GM19463 (cell line): ENCODE results near the gene AGER.
"Not testable (repeated sequence)": the region's sequence is repeated elsewhere in the genome, so short reads cannot be mapped to it uniquely, and the experiment has no call there.

Experiments
- ATAC-seq: cut with Tn5 transposase; IDR thresholded peaks from one replicate; pipeline ENCODE4 v1.9.1; 2021; ENCODE audit warnings: mild to moderate bottlenecking, moderate library complexity; ENCODE audit not compliant: unreplicated experiment

The AGER gene

DNA sequence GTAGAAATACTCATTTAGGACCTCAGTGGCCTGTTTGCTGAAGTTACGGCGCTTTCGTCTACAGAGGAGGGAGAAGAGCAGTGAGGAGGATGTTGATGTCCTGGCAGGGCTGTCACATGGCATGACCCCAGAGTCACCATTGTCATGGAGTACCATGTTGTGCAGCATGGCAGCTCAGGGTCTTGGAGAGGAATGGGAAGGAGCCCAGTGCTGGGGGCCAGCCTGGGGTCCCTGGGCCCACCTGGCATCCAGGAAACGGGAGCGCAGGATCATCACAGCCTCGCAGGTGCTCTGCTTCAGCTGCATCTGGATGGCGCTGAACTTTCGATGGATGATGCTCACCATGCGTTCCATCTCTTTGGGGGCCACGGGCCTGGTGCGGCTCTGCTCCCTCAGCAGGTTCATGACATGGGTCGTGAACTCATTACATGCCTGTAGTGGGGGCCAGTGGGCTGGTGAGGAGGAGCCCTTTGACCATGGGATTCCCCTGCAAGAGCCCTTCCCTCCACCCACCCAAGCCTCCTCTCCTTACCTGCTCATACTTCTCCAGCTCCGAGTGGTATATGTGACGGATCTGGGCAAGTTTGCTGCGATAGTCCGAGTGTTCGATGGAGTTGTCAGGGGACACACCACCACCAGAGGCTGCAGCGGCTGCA is 3.8 kb upstream of the AGER start:
- ATAC-seq, result not testable (repeated sequence)

DNA sequence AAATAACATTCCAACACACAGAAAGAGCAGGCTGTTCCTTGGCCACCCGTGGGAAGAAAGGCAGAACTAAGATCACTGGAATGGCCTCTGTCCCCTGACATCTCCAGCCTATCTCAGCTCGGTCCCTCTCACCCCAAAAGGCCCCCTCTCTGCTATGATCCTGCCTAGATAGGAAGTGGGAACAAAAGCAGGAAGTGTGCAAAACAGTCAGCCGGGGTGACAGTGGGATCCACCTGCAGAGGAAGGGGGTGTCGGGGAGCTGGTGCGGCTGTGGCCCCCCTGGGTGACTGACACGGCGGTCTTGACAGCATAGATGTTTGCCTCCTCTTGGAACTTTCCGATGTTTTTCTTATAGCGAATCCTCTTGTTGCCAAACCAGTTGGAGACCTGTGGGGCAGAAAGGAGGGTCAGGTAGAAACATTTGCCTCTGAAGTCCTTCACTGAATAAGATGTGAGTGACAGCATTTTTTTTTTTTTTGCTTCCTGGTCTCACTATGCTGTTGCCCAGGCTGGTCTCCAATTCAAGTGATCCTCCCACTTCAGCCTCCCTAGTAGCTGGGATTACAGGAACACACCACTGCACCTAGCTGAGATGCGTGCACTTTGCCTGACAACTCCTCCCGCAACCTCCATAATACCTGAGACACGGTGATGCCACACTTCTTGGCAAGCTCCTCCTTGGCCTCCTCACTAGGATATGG is 3.1 kb upstream of the AGER start:
- no peak for ATAC-seq

DNA sequence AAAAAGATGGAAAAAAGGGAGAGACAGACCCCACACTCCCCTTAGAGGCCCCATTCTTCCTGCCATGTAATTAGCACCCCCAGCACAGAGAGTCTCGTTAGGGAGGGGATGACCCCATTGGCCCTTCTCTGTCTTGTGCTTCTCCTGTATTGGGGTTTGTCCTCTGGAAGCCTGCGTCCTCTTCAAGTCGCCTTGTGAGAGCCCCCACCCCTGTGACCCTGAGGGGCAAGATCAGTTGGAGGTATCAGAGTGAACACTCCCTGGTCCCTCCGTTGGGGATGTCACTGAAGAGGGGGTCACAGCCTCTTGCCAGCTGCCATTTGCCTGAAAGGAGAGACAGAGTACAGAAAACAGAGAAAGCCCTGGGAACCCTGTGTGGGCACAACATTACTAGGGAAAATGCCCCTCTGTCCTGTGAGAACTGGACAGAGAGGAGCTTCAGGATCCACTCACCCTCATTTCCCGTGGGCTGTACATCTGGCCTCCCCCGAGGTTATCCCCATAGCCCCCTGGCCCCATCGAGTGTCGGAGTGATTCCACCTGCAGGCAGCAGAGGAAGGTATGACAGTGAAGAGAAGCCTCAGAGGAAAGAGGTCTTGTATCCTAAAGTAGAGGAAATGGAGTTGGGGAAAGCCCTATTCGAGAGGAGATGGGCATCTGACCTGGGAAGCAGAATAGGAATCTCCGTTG is 2.2 kb upstream of the AGER start:
- not testable (repeated sequence) for ATAC-seq

DNA sequence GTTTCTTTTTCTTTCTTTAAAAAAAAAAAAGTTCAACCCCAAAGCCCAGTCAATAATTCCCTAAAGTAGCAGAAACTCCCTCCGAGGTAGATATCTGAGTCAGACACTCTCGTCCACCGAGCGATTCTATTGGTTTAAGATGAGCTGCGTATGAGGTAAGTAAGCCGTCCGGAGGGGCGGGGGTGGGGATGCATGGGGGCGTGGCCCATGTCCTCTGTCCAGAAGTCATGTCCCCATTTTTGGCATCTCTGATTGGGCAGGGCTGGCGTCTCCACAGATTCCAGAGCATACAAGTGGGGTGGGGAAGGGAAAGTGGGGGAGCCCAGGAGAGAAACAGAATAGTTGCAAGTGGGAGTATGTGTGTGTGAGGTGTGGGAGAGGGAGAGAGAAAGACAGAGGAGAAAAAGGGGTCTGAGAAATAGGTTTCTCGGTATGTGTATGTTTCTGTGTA is 1.7 kb upstream of the AGER start:
- ATAC-seq, result not testable (repeated sequence)

DNA sequence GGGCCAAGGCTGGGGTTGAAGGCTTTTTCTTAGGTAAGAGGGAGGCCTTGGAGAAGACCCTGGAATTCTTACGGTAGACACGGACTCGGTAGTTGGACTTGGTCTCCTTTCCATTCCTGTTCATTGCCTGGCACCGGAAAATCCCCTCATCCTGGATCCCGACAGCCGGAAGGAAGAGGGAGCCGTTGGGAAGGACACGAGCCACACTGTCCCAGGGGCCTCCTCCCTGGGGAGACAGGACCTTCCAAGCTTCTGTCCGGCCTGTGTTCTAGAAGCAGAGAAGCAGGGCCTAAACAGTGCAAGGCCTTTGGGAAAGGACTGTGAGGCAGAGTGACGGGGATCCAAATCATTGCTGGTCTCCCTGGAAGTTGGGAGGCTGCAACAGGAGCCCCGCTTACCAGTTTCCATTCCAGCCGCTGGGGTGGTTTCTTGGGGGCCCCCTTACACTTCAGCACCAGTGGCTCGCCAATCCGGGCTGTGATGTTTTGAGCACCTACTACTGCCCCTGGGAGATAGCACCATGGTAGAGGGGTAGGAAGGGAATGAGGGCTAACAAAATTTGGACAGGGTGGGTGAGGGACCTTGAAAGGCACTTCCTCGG is 470 bp downstream of the AGER start:
- no peak for ATAC-seq

DNA sequence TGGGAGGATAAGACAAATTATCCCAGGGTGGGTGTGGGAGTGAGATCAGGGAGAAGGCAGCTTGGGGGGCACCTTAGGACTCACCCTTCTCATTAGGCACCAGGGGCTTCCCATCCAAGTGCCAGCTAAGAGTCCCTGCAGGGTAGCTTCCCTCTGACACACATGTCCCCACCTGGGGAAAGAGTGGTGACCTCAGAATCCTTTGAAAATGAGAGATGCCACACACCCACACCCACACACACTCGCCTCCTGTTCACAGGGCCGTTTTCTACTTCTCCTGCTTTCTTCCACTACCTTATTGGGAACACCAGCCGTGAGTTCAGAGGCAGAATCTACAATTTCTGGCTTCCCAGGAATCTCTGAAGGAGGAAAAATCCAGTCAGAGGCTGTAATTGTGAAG is 1.0 kb downstream of the AGER start:
- no peak for ATAC-seq

DNA sequence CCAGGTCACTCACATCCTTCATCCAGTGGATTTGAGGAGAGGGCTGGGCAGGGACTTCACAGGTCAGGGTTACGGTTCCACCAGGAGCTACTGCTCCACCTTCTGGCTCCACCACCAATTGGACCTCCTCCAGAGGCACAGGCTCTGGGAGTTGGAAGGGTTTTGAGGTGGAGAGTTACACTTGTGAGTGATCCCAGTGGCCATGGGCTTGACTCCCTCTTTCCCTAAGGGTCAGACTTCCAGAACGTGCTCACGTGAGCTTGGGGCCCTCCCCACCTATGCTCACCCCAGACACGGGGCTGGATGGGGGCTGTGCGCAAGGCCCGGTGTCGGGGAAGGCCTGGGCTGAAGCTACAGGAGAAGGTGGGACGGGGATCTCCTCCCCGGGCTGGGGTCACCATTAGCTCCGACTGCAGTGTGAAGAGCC is 1.5 kb downstream of the AGER start:
- no peak for ATAC-seq

DNA sequence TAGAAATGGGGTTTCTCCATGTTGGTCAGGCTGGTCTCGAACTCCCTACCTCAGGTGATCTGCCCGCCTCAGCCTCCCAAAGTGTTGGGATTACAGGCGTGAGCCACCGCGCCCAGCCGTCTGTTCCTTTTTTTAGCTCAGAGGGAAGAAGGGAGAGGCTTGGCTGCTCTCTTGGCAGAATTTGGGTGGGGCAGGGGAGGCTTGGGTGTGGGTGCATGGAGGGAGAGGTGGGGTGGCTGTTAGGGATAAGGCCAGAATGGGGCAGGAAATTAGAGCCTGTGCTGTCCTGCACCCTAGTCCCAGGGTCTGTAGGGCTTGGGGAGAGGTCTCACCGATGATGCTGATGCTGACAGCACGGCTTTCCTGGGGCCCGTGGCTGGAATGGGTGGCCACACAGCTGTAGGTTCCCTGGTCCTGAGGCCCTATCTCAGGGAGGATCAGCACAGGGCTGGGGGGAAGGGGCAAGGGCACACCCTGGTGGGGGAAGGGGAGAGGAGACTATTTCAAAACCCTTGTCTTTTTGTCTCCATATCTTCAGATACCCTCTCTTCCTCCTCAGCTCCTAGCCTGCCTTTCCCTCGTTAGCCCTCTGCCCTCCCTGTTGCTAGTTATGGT is 2.0 kb downstream of the AGER start:
- no peak for ATAC-seq

DNA sequence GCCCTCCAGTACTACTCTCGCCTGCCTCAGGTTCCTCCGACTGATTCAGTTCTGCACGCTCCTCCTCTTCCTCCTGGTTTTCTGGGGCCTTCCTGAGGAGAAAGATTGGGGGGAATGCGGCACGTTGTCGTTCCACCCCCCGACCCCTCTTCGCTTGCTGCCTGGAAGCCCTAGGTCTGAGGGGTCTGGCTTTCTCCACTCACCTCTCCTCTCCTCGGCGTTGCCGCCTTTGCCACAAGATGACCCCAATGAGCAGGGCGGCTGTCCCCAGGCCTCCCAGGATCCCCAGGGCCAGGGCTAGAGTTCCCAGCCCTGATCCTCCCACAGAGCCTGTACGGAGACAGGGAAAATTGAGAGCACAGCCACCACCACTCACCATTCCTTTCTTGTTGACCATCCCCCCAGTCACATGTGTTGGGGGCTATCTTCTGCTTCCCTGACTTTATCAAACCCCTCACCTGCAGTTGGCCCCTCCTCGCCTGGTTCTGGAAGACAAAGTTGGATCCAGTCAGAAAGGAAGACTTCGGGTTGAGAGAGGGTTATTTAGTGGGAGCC is 2.8 kb downstream of the AGER start:
- no peak for ATAC-seq

DNA sequence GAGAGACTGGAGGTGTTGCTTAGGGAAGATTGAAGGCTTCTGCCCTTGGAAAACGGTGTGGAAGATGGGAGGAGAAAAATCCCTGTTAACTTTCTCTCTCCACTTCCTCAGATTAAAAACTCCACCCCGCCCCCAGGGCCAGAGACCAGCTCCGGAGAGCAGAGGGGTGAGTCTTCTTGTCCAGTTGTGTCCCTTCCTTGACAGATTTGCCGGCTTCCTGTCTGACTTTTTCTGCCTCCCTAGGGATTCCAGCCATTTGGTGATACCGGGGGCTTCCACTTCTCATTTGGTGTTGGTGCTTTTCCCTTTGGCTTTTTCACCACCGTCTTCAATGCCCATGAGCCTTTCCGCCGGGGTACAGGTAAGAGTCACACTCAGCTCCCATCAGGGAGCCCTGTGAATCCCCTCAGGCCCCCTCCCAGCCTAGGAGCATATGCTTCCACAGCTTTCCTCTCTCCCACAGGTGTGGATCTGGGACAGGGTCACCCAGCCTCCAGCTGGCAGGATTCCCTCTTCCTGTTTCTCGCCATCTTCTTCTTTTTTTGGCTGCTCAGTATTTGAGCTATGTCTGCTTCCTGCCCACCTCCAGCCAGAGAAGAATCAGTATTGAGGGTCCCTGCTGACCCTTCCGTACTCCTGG is 4.2 kb downstream of the AGER start:
- ATAC-seq, result no peak

DNA sequence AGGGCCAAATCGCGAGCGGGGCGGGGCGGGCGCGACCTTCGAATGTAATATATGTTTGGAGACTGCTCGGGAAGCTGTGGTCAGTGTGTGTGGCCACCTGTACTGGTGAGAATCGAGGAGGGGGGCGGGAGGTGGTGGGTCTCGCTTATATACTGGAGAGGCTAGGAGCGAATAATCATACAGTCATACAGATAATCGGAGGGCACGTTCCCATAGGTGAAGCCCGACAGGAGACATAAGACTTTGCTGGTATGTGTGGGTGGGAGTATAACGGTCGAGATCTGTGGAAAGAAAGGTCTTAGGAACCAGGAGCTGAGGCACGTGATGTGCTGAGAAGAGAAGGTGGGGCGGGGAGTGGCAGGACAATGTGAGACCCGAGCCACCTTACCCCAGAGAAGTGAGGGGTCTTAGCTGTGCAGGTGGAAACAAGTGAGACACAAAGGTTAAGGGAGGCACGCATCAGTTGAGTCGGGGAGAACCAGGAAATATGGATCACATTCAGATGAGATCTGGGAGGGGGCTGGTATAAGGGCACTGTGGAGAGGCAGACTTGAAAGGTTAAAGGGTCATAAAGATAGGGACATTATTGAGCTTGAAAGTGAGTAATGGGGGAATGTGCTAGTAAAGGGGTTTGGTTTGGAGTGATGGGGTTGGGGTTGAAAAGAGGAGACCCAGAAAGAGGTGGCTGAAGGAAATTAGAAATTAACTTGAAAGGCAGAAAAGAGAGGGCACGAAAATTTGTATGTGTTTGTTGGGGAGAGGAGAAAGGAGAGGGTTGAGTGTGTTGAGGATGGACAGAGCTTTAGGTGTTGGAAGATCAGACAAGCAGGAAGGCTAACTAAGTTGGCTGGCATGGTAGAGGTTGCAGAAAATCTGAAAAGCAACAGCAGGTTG is 5.3 kb downstream of the AGER start:
- ATAC-seq, result no peak

DNA sequence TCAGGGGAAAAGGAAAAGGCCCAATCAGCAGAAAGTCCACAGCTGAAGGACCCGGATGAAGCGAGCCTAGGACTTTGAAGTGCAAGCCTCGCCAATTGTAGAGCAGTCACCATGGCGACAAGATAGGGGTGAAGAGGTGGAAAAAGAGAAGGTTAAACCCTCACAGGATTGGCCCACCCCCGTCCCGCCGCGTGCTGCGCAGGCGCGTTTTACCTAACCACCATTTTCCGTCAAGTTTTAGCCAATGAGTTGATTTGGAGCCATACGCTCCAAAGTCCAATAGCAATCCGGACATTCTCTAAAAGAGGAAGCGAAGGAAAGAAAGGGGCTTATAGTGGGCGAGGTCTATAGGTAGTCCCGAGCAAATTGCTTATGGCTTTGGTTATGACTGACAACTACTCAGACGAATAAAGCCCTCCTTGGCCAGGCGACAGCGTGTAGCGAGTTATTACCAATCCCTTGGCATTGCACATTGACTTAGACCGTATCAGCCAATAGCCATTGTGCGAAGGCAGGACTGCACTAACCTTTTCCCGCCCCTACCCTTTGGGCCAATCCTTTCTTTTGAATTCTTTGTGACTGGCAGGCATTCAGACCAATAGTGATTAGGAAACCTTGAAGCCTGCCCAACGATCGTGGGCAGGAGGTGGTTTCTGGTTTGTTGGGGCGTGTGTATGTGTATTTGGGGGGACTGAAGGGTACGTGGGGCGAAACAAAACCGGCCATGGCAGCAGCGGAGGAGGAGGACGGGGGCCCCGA is 6.1 kb downstream of the AGER start, which contains the start of gene RNF5:
Gene RNF5 (plus strand): TSS at position 618 of the 759 bp plus-strand sequence. CDS start 107 bp downstream, at position 725.
- peak; percentile 76 for ATAC-seq

DNA sequence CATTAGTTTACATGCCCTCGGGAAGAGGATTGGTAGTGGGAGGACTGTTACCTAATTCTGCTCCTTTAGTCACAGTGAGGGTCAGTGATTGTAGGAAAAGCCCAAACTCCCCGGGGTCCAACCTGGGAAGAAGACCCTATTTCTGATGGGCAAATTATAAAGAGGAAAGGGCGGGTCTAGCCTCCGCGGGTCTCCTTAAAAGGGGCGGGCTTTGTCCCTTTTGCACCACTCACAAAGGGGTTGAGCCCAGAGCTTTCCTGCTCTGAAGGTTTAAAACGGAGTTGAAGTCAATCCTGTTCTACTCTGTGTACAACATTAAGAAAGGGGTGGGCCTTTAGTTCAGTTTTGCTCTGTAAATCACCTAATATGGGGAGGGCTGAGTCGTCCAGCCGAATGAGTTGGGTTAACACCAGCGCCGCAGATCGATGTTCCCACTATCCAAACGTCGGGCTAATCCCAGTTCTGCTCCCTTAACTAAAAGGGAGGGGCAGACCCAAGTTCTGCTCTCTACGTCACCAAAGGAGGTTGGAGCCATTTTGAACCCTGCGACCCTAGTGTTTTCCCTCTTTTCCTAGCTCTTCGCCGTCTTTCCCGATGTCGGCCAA is 6.8 kb downstream of the AGER start:
- no peak for ATAC-seq

DNA sequence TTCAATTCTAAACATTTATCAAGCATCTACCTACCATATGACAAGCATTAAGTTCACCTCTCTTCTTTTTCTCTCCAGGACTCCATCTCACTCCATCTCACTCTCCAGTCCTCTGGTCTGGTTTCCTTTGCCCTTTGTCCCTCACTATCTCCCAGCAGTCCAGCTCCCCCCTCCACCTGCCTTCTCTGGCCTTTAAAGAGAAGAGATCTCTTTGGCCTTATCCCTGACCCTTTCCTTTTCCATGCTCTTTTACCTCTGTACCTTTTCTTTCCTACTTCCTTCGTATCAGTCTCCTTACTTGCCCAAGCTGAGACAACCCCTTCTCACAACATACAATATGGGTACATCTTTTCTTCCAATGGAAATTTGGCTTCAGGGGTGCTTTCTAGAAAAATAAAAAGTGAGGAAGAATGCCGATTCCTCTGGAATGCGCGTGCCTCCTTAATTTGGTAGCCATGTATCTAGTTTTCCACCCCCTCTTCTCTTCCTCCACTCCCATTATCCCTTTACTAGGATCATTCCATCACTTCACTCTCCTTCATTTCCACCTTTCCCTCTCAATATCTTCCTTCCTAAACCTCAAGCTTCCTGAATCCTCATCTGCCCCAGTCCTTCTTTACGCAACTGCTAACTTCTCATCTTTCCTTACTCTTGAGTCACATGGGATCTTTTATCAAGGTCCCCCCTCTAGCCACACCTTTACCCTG is 7.4 kb downstream of the AGER start:
- ATAC-seq, result no peak

DNA sequence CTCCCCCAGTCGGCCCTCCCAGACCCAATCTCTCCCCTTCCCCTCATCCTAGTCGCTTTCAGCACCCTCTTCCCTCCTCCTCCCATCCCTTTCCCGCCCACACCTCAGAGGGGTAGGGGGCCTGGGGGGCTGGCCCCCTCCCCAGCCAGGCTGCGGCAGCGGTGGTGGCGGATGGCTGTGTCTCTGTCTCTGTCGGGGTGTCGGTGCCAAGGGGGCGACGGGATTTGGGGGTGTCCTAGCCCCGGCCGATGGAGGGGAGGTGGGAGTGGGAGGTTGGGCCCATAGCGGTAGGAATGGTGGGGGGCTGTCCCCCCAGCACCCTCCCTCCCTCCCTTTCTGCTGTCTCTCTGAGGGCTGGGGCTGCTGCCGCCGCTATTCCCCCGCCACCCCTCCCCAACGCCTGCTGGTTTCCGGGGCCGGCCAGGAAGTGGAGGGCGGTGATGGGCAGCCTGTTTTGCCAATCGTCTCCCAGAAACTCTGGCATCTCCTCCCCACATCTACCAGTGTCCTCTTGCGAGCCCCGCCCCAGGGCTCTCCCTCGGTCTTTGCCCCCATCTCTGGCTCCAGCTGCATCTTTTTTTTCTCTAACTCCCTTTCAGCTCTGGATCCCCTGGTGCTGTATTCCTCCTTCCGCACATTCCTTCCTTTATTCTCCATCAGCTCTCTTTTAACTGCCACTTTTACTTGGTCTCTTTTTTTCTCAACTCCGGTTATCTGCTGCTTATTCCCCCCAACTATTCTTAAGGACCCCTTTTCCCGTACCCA is 8.2 kb downstream of the AGER start, which contains the start of gene AGPAT1:
Gene AGPAT1 (minus strand): TSS at position 374 of the 765 bp plus-strand sequence. CDS start 4,588 bp downstream, outside the sequence.
- ATAC-seq, result peak; percentile 49

DNA sequence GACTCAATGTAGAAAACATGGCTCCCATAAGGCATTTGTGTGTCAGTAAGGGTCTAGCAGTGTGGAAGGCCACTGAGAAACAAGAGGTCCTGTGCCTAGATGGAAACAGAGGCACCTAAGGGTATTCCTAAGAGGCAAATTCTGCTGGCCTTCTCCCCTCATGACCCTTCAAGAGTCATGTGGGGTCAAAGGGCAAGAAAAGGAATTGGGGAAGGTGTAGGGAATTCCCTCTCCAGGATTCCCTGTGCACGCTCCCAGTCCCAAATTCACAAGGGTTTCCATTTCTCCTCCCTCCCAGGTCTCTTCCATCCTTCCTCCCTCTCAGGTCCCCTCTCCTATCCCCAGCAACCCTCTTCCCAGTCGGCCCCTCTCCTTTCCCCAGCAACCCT is 8.7 kb downstream of the AGER start:
- no peak for ATAC-seq

DNA sequence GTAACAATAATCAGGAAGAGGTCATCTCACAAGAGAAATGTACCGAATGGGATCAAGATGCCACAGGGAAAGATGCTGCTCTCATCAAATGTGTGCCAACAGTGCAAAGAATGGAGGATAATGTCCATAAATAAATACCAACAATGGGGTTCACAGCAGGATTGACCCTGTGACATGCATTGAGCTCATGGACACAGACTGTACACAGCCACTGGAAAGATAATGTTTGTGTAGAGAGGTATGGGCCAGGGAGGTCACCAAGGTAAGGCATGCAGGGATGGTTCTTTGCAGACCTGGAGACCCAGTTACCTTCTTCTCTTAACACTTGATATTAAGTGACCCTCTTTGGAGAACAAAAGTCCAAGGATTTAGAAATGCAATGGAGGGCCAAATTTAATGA is 9.6 kb downstream of the AGER start:
- ATAC-seq, result no peak
